HL-60 (cell line): Measurements from ENCODE around the gene SLC22A17.

Source experiments
- DNase-seq, 2 experiments: peaks; one replicate each; pipeline ENCODE4 v3.0.0-alpha.2; 2010 to 2020; ENCODE audit warnings: low read depth in 1 of 2, low spot score in 1 of 2
- H3K27ac ChIP-seq: fragments of 250-450 bp; sonication (Bioruptor Pico); replicated peaks from 2 replicates; pipeline ENCODE4 v1.5.1; 2020; ENCODE audit warnings: mild to moderate bottlenecking, moderate library complexity
- H3K27me3 ChIP-seq: fragments of 250-450 bp; sonication (Bioruptor Pico); 2 replicates; pipeline ENCODE4 v1.5.1; 2021; ENCODE audit warnings: mild to moderate bottlenecking, moderate library complexity; ENCODE audit not compliant: insufficient read depth, poor library complexity, severe bottlenecking
- H3K4me3 ChIP-seq: replicated peaks from 2 replicates; pipeline ENCODE4 v1.5.1; 2011; ENCODE audit warnings: mild to moderate bottlenecking, control low read depth, low read length; ENCODE audit not compliant: insufficient read depth
- GABPA ChIP-seq: IDR thresholded peaks from 2 replicates; pipeline ENCODE4 v1.6.1; 2012; ENCODE audit warnings: low read depth
- POLR2AphosphoS5 ChIP-seq: IDR thresholded peaks from 2 replicates; pipeline ENCODE4 v1.6.1; 2012; ENCODE audit warnings: low read depth
- SPI1 ChIP-seq: IDR thresholded peaks from 2 replicates; pipeline ENCODE4 v1.6.1; 2012; ENCODE audit warnings: low read depth, mild to moderate bottlenecking, borderline replicate concordance
- TF ChIP-seq, protein P1 (sequence below): IDR thresholded peaks from 2 replicates; pipeline ENCODE4 v1.6.1; 2012; ENCODE audit warnings: low read depth; ENCODE audit not compliant: insufficient replicate concordance
- TF ChIP-seq, protein P2 (sequence below): IDR thresholded peaks from one replicate; pipeline ENCODE4 v1.5.1; 2011; ENCODE audit warnings: low read length, control low read depth, inconsistent platforms; ENCODE audit not compliant: insufficient read depth

Gene SLC22A17

GRCh38 chr14:23351681-23352505 is 794 bp downstream of the SLC22A17 start:
- TF ChIP-seq GABPA (no peak), SPI1 (no peak), POLR2AphosphoS5 (no peak)
- TF ChIP-seq, protein P1, sequence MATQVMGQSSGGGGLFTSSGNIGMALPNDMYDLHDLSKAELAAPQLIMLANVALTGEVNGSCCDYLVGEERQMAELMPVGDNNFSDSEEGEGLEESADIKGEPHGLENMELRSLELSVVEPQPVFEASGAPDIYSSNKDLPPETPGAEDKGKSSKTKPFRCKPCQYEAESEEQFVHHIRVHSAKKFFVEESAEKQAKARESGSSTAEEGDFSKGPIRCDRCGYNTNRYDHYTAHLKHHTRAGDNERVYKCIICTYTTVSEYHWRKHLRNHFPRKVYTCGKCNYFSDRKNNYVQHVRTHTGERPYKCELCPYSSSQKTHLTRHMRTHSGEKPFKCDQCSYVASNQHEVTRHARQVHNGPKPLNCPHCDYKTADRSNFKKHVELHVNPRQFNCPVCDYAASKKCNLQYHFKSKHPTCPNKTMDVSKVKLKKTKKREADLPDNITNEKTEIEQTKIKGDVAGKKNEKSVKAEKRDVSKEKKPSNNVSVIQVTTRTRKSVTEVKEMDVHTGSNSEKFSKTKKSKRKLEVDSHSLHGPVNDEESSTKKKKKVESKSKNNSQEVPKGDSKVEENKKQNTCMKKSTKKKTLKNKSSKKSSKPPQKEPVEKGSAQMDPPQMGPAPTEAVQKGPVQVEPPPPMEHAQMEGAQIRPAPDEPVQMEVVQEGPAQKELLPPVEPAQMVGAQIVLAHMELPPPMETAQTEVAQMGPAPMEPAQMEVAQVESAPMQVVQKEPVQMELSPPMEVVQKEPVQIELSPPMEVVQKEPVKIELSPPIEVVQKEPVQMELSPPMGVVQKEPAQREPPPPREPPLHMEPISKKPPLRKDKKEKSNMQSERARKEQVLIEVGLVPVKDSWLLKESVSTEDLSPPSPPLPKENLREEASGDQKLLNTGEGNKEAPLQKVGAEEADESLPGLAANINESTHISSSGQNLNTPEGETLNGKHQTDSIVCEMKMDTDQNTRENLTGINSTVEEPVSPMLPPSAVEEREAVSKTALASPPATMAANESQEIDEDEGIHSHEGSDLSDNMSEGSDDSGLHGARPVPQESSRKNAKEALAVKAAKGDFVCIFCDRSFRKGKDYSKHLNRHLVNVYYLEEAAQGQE, result no peak
- TF ChIP-seq, protein P2, sequence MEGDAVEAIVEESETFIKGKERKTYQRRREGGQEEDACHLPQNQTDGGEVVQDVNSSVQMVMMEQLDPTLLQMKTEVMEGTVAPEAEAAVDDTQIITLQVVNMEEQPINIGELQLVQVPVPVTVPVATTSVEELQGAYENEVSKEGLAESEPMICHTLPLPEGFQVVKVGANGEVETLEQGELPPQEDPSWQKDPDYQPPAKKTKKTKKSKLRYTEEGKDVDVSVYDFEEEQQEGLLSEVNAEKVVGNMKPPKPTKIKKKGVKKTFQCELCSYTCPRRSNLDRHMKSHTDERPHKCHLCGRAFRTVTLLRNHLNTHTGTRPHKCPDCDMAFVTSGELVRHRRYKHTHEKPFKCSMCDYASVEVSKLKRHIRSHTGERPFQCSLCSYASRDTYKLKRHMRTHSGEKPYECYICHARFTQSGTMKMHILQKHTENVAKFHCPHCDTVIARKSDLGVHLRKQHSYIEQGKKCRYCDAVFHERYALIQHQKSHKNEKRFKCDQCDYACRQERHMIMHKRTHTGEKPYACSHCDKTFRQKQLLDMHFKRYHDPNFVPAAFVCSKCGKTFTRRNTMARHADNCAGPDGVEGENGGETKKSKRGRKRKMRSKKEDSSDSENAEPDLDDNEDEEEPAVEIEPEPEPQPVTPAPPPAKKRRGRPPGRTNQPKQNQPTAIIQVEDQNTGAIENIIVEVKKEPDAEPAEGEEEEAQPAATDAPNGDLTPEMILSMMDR, result no peak
- Histone ChIP-seq H3K4me3 (no peak overlapping the region), H3K27me3 (peaks cover 46% of the 10 kb centered on the region), H3K27ac (no peak overlapping the region)
- no peak for DNase-seq

GRCh38 chr14:23349156-23349845 is 3.4 kb downstream of the SLC22A17 start:
- TF ChIP-seq POLR2AphosphoS5 (no peak), GABPA (no peak), SPI1 (no peak)
- TF ChIP-seq, protein P2, result no peak
- TF ChIP-seq, protein P1, result no peak
- DNase-seq, result no peak
- no peak overlapping the region for H3K4me3 ChIP-seq
- peaks cover 34% of the 10 kb centered on the region for H3K27me3 ChIP-seq
- H3K27ac ChIP-seq, result no peak overlapping the region

GRCh38 chr14:23348297-23348655 is 4.4 kb downstream of the SLC22A17 start:
- DNase-seq, result no peak
- H3K27ac ChIP-seq, result no peak overlapping the region
- H3K27me3 ChIP-seq, result peaks cover 26% of the 10 kb centered on the region
- TF ChIP-seq GABPA (no peak), SPI1 (no peak), POLR2AphosphoS5 (no peak)
- TF ChIP-seq, protein P2, result no peak
- TF ChIP-seq, protein P1, result no peak
- no peak overlapping the region for H3K4me3 ChIP-seq
